ENCODE measurements around the gene DUS2. TPM values are rescaled to one million over a fixed set of nuclear protein-coding genes. Genes with fewer than 3 reads are reported as not detected.
A peak's percentile ranks its signal among the peaks of the same experiment; 100 is the strongest.

Gene DUS2
- total and polyA plus RNA-seq, 7 donors: 3.4 to 15.1 (median 9.5) TPM

DNA sequence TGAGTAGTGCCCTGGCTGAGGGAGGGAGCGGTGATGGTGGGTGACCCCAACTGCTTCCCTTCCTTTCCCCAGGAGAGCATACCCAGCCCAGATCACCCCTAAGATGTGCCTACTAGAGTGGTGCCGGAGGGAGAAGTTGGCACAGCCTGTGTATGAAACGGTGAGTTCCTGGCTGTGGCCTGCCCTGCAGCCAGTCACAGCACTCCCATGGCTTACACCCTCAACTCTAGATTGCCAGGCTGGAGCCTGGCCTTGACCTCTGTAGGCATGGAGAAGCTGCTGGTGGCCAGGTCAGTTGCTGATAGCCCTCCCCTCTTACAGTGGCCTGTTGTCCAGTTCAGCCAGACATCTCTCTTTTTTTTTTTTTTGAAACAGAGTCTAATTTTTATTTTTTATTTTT, 53.5 kb downstream of the DUS2 start:
- H3K4me1 ChIP-seq: peaks cover 42% of the 10 kb centered on the region
- H3K27ac ChIP-seq: no peak overlapping the region
- intact Hi-C loops (cut with DNase I): loop anchor here in 1 of 2 donors (10.0 kb wide), 1 partner anchor 238 kb away; the partner anchor contains the start of genes PRMT7 and SLC7A6OS
- DNase-seq (no peak), ATAC-seq (no peak)
- TF ChIP-seq, protein P1, sequence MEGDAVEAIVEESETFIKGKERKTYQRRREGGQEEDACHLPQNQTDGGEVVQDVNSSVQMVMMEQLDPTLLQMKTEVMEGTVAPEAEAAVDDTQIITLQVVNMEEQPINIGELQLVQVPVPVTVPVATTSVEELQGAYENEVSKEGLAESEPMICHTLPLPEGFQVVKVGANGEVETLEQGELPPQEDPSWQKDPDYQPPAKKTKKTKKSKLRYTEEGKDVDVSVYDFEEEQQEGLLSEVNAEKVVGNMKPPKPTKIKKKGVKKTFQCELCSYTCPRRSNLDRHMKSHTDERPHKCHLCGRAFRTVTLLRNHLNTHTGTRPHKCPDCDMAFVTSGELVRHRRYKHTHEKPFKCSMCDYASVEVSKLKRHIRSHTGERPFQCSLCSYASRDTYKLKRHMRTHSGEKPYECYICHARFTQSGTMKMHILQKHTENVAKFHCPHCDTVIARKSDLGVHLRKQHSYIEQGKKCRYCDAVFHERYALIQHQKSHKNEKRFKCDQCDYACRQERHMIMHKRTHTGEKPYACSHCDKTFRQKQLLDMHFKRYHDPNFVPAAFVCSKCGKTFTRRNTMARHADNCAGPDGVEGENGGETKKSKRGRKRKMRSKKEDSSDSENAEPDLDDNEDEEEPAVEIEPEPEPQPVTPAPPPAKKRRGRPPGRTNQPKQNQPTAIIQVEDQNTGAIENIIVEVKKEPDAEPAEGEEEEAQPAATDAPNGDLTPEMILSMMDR (IDR thresholded peaks at IDR 0.05): no peak
- H3K27me3 ChIP-seq (ENCODE audit: insufficient read depth in 3 of 3, low read length in 2 of 3): no peaks in the 10 kb centered on the region
- H3K9me3 ChIP-seq: no peaks in the 10 kb centered on the region
- H3K4me3 ChIP-seq: no peak overlapping the region
- H3K36me3 ChIP-seq (ENCODE audit: insufficient read depth in 1 of 2, low read depth in 1 of 2): peaks cover 0 to 34% of the 10 kb centered on the region in 2 donors
- WGBS, 3 donors: 60 to 92% (median 73%) methylated on average over 3 of the region's 3 CpGs

DNA sequence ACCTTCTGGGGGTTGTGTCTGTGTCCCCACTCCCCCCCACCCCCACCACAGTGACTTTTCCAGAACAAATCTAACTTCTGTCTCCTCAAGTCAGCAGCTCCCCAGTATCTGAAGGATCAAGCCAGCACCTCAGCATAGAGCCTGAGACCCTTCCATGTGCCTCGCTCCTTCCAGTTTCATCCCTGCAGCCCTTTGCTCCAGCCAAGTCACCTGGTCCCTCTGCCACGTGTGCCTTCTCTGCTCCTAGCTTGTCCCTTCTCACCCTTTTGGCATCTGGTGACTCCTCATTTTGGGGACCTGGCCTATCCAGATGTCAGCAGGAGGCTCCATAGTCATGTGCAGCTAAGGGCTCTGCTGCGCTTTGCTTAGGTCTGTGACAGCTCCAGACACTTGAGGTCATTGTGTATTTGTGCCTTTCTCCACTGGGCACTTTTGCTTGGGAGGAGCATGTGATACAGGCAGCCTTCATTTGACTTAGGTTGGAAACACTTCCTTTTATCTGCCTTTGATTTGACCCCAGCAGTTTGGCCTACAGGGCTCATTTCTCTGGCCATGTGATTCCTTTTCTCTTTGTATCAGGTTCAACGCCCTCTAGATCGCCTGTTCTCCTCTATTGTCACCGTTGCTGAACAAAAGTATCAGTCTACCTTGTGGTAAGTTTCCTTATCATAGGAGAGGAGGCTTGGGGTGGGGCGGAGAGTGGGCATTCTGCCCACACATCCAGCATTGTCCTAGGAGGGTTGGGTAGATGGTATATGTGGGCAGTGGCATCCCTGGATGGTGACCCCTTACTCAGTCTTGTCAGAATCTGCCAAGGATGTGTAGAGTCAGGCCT, 55.0 kb downstream of the DUS2 start:
- no peak for DNase-seq
- Histone ChIP-seq H3K9me3 (no peaks in the 10 kb centered on the region), H3K4me1 (peaks cover 47% of the 10 kb centered on the region), H3K4me3 (no peak overlapping the region), H3K27me3 (ENCODE audit: insufficient read depth in 3 of 3, low read length in 2 of 3) (no peaks in the 10 kb centered on the region), H3K36me3 (ENCODE audit: insufficient read depth in 1 of 2, low read depth in 1 of 2) (peaks cover 0 to 34% of the 10 kb centered on the region in 2 donors), H3K27ac (no peak overlapping the region)
- TF ChIP-seq, protein P1 (IDR thresholded peaks at IDR 0.05): no peak
- no peak for ATAC-seq
- 86 to 91% (median 89%) methylated on average over 7 of the region's 7 CpGs for WGBS, 3 donors
- intact Hi-C loops (cut with DNase I): loop anchor here in 1 of 2 donors (10.0 kb wide), 1 partner anchor 237 kb away; the partner anchor contains the start of genes PRMT7 and SLC7A6OS

DNA sequence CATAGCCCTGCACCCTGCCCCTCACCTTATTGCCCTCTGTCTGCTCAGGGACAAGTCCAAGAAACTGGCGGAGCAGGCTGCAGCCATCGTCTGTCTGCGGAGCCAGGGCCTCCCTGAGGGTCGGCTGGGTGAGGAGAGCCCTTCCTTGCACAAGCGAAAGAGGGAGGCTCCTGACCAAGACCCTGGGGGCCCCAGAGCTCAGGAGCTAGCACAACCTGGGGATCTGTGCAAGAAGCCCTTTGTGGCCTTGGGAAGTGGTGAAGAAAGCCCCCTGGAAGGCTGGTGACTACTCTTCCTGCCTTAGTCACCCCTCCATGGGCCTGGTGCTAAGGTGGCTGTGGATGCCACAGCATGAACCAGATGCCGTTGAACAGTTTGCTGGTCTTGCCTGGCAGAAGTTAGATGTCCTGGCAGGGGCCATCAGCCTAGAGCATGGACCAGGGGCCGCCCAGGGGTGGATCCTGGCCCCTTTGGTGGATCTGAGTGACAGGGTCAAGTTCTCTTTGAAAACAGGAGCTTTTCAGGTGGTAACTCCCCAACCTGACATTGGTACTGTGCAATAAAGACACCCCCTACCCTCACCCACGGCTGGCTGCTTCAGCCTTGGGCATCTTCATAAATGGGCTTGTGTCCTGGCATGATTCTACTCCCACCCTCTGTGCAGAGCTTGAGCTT, 55.8 kb downstream of the DUS2 start:
- Histone ChIP-seq H3K27ac (peak overlapping the region; percentile 69), H3K4me1 (peaks cover 49% of the 10 kb centered on the region), H3K4me3 (no peak overlapping the region), H3K36me3 (ENCODE audit: insufficient read depth in 1 of 2, low read depth in 1 of 2) (peaks cover 0 to 34% of the 10 kb centered on the region in 2 donors), H3K27me3 (ENCODE audit: insufficient read depth in 3 of 3, low read length in 2 of 3) (no peaks in the 10 kb centered on the region), H3K9me3 (no peaks in the 10 kb centered on the region)
- no peak for ATAC-seq
- intact Hi-C loops (cut with DNase I): loop anchor here in 1 of 2 donors (10.0 kb wide), 1 partner anchor 236 kb away; the partner anchor contains the start of genes PRMT7 and SLC7A6OS
- TF ChIP-seq, protein P1 (IDR thresholded peaks at IDR 0.05): no peak
- no peak for DNase-seq
- 91 to 97% (median 92%) methylated on average over 8 of the region's 8 CpGs for WGBS, 3 donors

DNA sequence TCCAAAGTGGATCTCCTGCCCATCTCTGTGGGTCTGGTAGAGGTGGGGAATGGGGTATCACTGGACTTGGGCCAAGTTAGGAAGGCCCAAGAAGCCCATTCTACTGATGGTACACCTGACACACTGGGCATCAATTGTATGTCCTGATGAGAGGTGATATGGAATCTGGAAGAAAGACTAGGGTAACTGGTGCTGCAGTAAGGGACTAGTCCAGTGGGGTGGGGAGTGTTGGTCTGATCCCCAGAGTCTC, 56.2 kb downstream of the DUS2 start:
- DNase-seq (no peak), ATAC-seq (no peak)
- H3K27ac ChIP-seq: peak overlapping the region; percentile 69
- H3K36me3 ChIP-seq (ENCODE audit: insufficient read depth in 1 of 2, low read depth in 1 of 2): peaks cover 0 to 30% of the 10 kb centered on the region in 2 donors
- H3K9me3 ChIP-seq: no peaks in the 10 kb centered on the region
- TF ChIP-seq, protein P1 (IDR thresholded peaks at IDR 0.05): no peak
- no peak overlapping the region for H3K4me3 ChIP-seq
- intact Hi-C loops (cut with DNase I): loop anchor here in 1 of 2 donors (10.0 kb wide), 1 partner anchor 236 kb away; the partner anchor contains the start of genes PRMT7 and SLC7A6OS
- peaks cover 53% of the 10 kb centered on the region for H3K4me1 ChIP-seq
- no peaks in the 10 kb centered on the region for H3K27me3 ChIP-seq (ENCODE audit: insufficient read depth in 3 of 3, low read length in 2 of 3)

All from psoas muscle (tissue), 8 donors.